Naive B cell (primary cell): ENCODE measurements around the gene CBLB. TPM values are rescaled to one million over a fixed set of nuclear protein-coding genes. Genes with fewer than 3 reads are reported as not detected.

Source experiments
- ATAC-seq, 2 donors: fragments of 150-1000 bp; cut with Tn5 transposase; 2 replicates each; pipeline ENCODE4 v1.10.0; 2021; ENCODE audit warnings: low read depth in 2 of 2, mild to moderate bottlenecking in 2 of 2, moderate library complexity in 2 of 2
- DNase-seq: peaks from one replicate; pipeline ENCODE4 v3.0.0; 2022
- H3K27ac Mint-ChIP-seq, 6 donors: one replicate each; pipeline ENCODE4 v1.8.0; 2020 to 2022; ENCODE audit warnings: mild to moderate bottlenecking in 6 of 6, mixed read lengths in 6 of 6, moderate library complexity in 5 of 6, inconsistent platforms in 2 of 6
- H3K27me3 Mint-ChIP-seq, 3 donors: one replicate each; pipeline ENCODE4 v1.8.0; 2021 to 2022; ENCODE audit warnings: mixed read lengths in 3 of 3, mild to moderate bottlenecking in 1 of 3
- H3K36me3 Mint-ChIP-seq, 2 donors: one replicate each; pipeline ENCODE4 v1.8.0; 2020 to 2022; ENCODE audit warnings: mixed read lengths in 2 of 2, inconsistent platforms in 1 of 2, mild to moderate bottlenecking in 1 of 2
- H3K4me1 Mint-ChIP-seq, 3 donors: one replicate each; pipeline ENCODE4 v1.8.0; 2020 to 2022; ENCODE audit warnings: mixed read lengths in 3 of 3, inconsistent platforms in 1 of 3, mild to moderate bottlenecking in 1 of 3, moderate library complexity in 1 of 3
- H3K4me3 Mint-ChIP-seq, 8 donors: one replicate each; pipeline ENCODE4 v1.8.0; 2020 to 2022; ENCODE audit warnings: mild to moderate bottlenecking in 8 of 8, mixed read lengths in 8 of 8, moderate library complexity in 8 of 8, inconsistent platforms in 2 of 8
- H3K9me3 Mint-ChIP-seq, 7 donors: one replicate each; pipeline ENCODE4 v1.8.0; 2020 to 2022; ENCODE audit warnings: mixed read lengths in 7 of 7, mild to moderate bottlenecking in 5 of 7, inconsistent platforms in 2 of 7, moderate library complexity in 1 of 7
- polyA plus RNA-seq, 6 donors: library from polyadenylated mRNA; unstranded; fragments of 300-500 nt; fragmentation: Illumina TruSeq; gene quantifications; one replicate each; pipeline ENCODE4 v1.2.3, GENCODE V29; 2021; ENCODE audit warnings: low read depth in 6 of 6

CBLB gene
- polyA plus RNA-seq, 6 donors from 2014 or later, result 20.0 to 33.3 (median 26.7) TPM

GRCh38 chr3:105704726-105705410, 163.9 kb downstream of the CBLB start:
- H3K9me3 Mint-ChIP-seq, result peaks cover 0 to under 1% (median 0%) of the 10 kb centered on the region in 7 donors
- DNase-seq (no peak), ATAC-seq (no peak)
- H3K4me1 Mint-ChIP-seq, result no peaks in the 10 kb centered on the region
- H3K27ac Mint-ChIP-seq, result peak overlapping the region in 2 of 6 donors; percentile 31 to 39
- H3K4me3 Mint-ChIP-seq, result no peak overlapping the region
- H3K36me3 Mint-ChIP-seq, result peaks cover 17 to 28% of the 10 kb centered on the region in 2 donors
- no peaks in the 10 kb centered on the region for H3K27me3 Mint-ChIP-seq

- Mint-ChIP-seq H3K36me3 (peaks cover 15 to 24% of the 10 kb centered on the region in 2 donors), H3K4me1 (peaks cover 0 to 12% (median 4%) of the 10 kb centered on the region in 3 donors), H3K9me3 (no peaks in the 10 kb centered on the region), H3K27ac (no peak overlapping the region), H3K4me3 (no peak overlapping the region), H3K27me3 (no peaks in the 10 kb centered on the region)
- ATAC-seq (no peak), DNase-seq (no peak)
These were observed 168.2 kb downstream of the CBLB start for GRCh38 chr3:105700575-105700974.

GRCh38 chr3:105691633-105692032, 177.2 kb downstream of the CBLB start:
- Mint-ChIP-seq H3K4me1 (peaks cover 0 to 8% (median 4%) of the 10 kb centered on the region in 3 donors), H3K36me3 (peaks cover 12 to 23% of the 10 kb centered on the region in 2 donors), H3K9me3 (no peaks in the 10 kb centered on the region), H3K27me3 (no peaks in the 10 kb centered on the region), H3K4me3 (no peak overlapping the region), H3K27ac (peak overlapping the region in 3 of 6 donors; percentile 0 to 42 (median 33))
- ATAC-seq (no peak), DNase-seq (no peak)

GRCh38 chr3:105691053-105691452, 177.8 kb downstream of the CBLB start:
- H3K27me3 Mint-ChIP-seq, result no peaks in the 10 kb centered on the region
- peaks cover 0 to 6% (median 4%) of the 10 kb centered on the region in 3 donors for H3K4me1 Mint-ChIP-seq
- no peak overlapping the region for H3K4me3 Mint-ChIP-seq
- no peak overlapping the region for H3K27ac Mint-ChIP-seq
- DNase-seq (no peak), ATAC-seq (no peak)
- no peaks in the 10 kb centered on the region for H3K9me3 Mint-ChIP-seq
- H3K36me3 Mint-ChIP-seq, result peaks cover 12 to 23% of the 10 kb centered on the region in 2 donors

- H3K4me1 Mint-ChIP-seq, result peaks cover 0 to 6% (median 4%) of the 10 kb centered on the region in 3 donors
- H3K4me3 Mint-ChIP-seq, result no peak overlapping the region
- H3K27ac Mint-ChIP-seq, result peak overlapping the region in 5 of 6 donors; percentile 13 to 77 (median 40)
- H3K36me3 Mint-ChIP-seq, result peaks cover 13 to 23% of the 10 kb centered on the region in 2 donors
- no peaks in the 10 kb centered on the region for H3K27me3 Mint-ChIP-seq
- no peaks in the 10 kb centered on the region for H3K9me3 Mint-ChIP-seq
- ATAC-seq (no peak), DNase-seq (no peak)
These were observed 180.0 kb downstream of the CBLB start for GRCh38 chr3:105688821-105689220.

GRCh38 chr3:105686278-105686897, 182.4 kb downstream of the CBLB start:
- Mint-ChIP-seq H3K27me3 (no peaks in the 10 kb centered on the region), H3K4me3 (no peak overlapping the region), H3K36me3 (peaks cover under 1 to 18% of the 10 kb centered on the region in 2 donors), H3K27ac (peak overlapping the region in 1 of 6 donors; percentile 76), H3K4me1 (peaks cover 0 to 6% (median 0%) of the 10 kb centered on the region in 3 donors), H3K9me3 (no peaks in the 10 kb centered on the region)
- ATAC-seq, result no peak
- peak; percentile 30 for DNase-seq

GRCh38 chr3:105679951-105680350, 188.9 kb downstream of the CBLB start:
- peak overlapping the region in 1 of 6 donors; percentile 92 for H3K27ac Mint-ChIP-seq
- H3K4me3 Mint-ChIP-seq, result no peak overlapping the region
- H3K4me1 Mint-ChIP-seq, result peaks cover 0 to 4% (median 0%) of the 10 kb centered on the region in 3 donors
- no peak for DNase-seq
- no peak for ATAC-seq
- no peaks in the 10 kb centered on the region for H3K27me3 Mint-ChIP-seq
- H3K9me3 Mint-ChIP-seq, result no peaks in the 10 kb centered on the region
- H3K36me3 Mint-ChIP-seq, result peaks cover 9 to 43% of the 10 kb centered on the region in 2 donors

GRCh38 chr3:105678017-105678416, 190.8 kb downstream of the CBLB start:
- ATAC-seq (no peak), DNase-seq (no peak)
- Mint-ChIP-seq H3K27me3 (no peaks in the 10 kb centered on the region), H3K27ac (peak overlapping the region in 1 of 6 donors; percentile 37), H3K36me3 (peaks cover 23 to 46% of the 10 kb centered on the region in 2 donors), H3K4me1 (peaks cover 0 to 4% (median 0%) of the 10 kb centered on the region in 3 donors), H3K4me3 (no peak overlapping the region), H3K9me3 (no peaks in the 10 kb centered on the region)

GRCh38 chr3:105676621-105677300, 192.1 kb downstream of the CBLB start:
- Mint-ChIP-seq H3K4me3 (no peak overlapping the region), H3K9me3 (no peaks in the 10 kb centered on the region), H3K36me3 (peaks cover 30 to 44% of the 10 kb centered on the region in 2 donors), H3K4me1 (peaks cover 0 to 4% (median 0%) of the 10 kb centered on the region in 3 donors), H3K27me3 (no peaks in the 10 kb centered on the region), H3K27ac (peak overlapping the region in 1 of 6 donors; percentile 17)
- no peak for DNase-seq
- no peak for ATAC-seq

GRCh38 chr3:105674437-105675065, 194.3 kb downstream of the CBLB start:
- H3K36me3 Mint-ChIP-seq, result peaks cover 31 to 32% of the 10 kb centered on the region in 2 donors
- H3K4me3 Mint-ChIP-seq, result no peak overlapping the region
- no peaks in the 10 kb centered on the region for H3K4me1 Mint-ChIP-seq
- no peaks in the 10 kb centered on the region for H3K9me3 Mint-ChIP-seq
- no peak for DNase-seq
- ATAC-seq, result no peak
- peak overlapping the region in 1 of 6 donors; percentile 12 for H3K27ac Mint-ChIP-seq
- no peaks in the 10 kb centered on the region for H3K27me3 Mint-ChIP-seq

- Mint-ChIP-seq H3K27ac (peak overlapping the region in 1 of 6 donors; percentile 76), H3K36me3 (peaks cover 32 to 39% of the 10 kb centered on the region in 2 donors), H3K4me1 (no peaks in the 10 kb centered on the region), H3K27me3 (no peaks in the 10 kb centered on the region), H3K4me3 (no peak overlapping the region), H3K9me3 (no peaks in the 10 kb centered on the region)
- ATAC-seq (no peak), DNase-seq (no peak)
These were observed 195.8 kb downstream of the CBLB start for GRCh38 chr3:105672996-105673395.

GRCh38 chr3:105662306-105662705, 206.5 kb downstream of the CBLB start:
- Mint-ChIP-seq H3K27me3 (no peaks in the 10 kb centered on the region), H3K9me3 (no peaks in the 10 kb centered on the region), H3K36me3 (peaks cover 20 to 35% of the 10 kb centered on the region in 2 donors), H3K4me1 (peaks cover 5 to 6% (median 6%) of the 10 kb centered on the region in 3 donors), H3K4me3 (no peak overlapping the region), H3K27ac (no peak overlapping the region)
- ATAC-seq, result no peak
- DNase-seq, result no peak

GRCh38 chr3:105661461-105661860, 207.4 kb downstream of the CBLB start:
- Mint-ChIP-seq H3K27me3 (no peaks in the 10 kb centered on the region), H3K9me3 (no peaks in the 10 kb centered on the region), H3K27ac (no peak overlapping the region), H3K36me3 (peaks cover 20 to 35% of the 10 kb centered on the region in 2 donors), H3K4me3 (no peak overlapping the region), H3K4me1 (peaks cover 5 to 13% (median 6%) of the 10 kb centered on the region in 3 donors)
- no peak for DNase-seq
- no peak for ATAC-seq
